Stomach (tissue), 4 donors: ENCODE data around the gene EVL.

ENCODE experiments used
- POLR2A ChIP-seq, 4 donors: fragments of 450-650 bp; IDR thresholded peaks; one replicate each; pipeline ENCODE4 v1.6.1; 2016; ENCODE audit warnings: antibody characterized with exemption in 4 of 4, control low read depth in 2 of 4, mild to moderate bottlenecking in 1 of 4, moderate library complexity in 1 of 4
- POLR2AphosphoS5 ChIP-seq, 3 donors: sonication (generic); formaldehyde crosslinking; IDR thresholded peaks; one replicate each; pipeline ENCODE4 v1.6.1; 2016; ENCODE audit warnings: antibody characterized with exemption in 3 of 3
- TF ChIP-seq, protein P1 (sequence below), 7 experiments: fragments of 450-650 bp in 4 of 7; fragments of 200-600 bp in 3 of 7; sonication (generic) in 3 of 7; IDR thresholded peaks; one replicate each; pipeline ENCODE4 v1.5.1; 2016 to 2019; ENCODE audit warnings: antibody characterized with exemption in 7 of 7, control low read depth in 2 of 7, mild to moderate bottlenecking in 1 of 7

DNA sequence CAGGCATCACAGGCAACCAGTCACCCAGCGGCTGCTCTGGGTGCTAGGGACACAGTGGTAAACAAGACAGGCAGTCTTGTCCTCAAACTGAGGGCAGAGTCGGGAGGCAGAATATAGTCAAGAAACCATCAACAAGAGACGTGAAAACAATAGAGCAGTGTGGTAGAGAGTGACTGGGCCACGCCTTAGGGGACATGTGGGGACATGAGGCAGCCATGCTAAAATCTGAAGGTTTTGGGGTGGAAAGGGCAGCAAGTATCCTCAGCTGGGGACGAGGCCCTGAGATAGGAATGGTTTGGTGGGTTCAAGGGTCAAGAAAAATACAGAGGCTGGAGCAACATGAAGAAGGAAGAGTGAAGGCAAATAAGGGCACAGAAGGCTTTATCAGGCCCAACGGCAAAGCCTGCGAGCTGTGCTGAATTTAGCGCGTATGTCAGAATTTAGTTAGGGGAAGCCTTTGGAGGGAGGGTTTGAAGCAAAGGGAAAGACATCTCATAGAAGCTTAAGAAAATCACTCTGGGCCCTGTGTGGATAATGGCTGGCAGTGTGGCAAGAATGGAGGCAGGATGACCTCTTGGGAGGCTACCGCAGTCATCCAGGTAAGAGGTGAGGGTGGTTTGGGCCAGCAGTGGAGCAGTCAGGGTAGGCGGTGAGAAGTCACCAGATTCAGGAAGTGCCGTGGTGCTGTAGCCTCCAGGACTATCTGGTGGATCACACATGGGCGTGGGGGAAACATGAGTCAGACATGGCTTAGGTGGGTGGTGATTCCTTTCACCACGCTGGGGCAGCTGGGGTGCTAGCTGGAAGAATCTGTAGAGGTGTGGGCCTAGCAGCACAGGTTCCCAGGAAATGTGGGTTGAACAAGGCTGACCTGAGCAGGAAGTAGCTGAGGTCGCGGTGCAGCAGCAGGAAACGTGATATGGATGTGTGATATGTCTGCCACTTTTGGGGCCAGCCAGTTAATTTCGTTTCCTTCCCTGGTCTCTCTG lies 3.0 kb downstream of the EVL start:
- TF ChIP-seq POLR2AphosphoS5 (IDR thresholded peaks at IDR 0.05): peak in 2 of 3 donors; percentile 44 to 70
- no peak for TF ChIP-seq POLR2A (IDR thresholded peaks at IDR 0.05)
- TF ChIP-seq, protein P1, sequence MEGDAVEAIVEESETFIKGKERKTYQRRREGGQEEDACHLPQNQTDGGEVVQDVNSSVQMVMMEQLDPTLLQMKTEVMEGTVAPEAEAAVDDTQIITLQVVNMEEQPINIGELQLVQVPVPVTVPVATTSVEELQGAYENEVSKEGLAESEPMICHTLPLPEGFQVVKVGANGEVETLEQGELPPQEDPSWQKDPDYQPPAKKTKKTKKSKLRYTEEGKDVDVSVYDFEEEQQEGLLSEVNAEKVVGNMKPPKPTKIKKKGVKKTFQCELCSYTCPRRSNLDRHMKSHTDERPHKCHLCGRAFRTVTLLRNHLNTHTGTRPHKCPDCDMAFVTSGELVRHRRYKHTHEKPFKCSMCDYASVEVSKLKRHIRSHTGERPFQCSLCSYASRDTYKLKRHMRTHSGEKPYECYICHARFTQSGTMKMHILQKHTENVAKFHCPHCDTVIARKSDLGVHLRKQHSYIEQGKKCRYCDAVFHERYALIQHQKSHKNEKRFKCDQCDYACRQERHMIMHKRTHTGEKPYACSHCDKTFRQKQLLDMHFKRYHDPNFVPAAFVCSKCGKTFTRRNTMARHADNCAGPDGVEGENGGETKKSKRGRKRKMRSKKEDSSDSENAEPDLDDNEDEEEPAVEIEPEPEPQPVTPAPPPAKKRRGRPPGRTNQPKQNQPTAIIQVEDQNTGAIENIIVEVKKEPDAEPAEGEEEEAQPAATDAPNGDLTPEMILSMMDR (IDR thresholded peaks at IDR 0.05): no peak
